ENCODE data around the gene C1QTNF1.

- TF ChIP-seq ZNF592 (IDR thresholded peaks at IDR 0.05) (peak; percentile 99), MAZ (CRISPR knock-in tag; conservative IDR thresholded peaks at IDR 0.05 in 1 of 2, IDR thresholded peaks at IDR 0.05 in 1 of 2) (peak in 1 of 2 experiments; percentile 91; a peak in 2 of 4 replicates)
These were observed 12.4 kb upstream of the C1QTNF1 start for GRCh38 chr17:79011451-79012147.

Data from K562 (cell line).